ENCODE results near the gene PPL. TPM values are rescaled to one million over a fixed set of nuclear protein-coding genes. Genes with fewer than 3 reads are reported as not detected.
"Not testable (repeated sequence)": the region's sequence is repeated elsewhere in the genome, so short reads cannot be mapped to it uniquely, and the experiment has no call there.

The PPL gene
- polyA plus RNA-seq, 1 experiment, result 0.56 TPM

DNA sequence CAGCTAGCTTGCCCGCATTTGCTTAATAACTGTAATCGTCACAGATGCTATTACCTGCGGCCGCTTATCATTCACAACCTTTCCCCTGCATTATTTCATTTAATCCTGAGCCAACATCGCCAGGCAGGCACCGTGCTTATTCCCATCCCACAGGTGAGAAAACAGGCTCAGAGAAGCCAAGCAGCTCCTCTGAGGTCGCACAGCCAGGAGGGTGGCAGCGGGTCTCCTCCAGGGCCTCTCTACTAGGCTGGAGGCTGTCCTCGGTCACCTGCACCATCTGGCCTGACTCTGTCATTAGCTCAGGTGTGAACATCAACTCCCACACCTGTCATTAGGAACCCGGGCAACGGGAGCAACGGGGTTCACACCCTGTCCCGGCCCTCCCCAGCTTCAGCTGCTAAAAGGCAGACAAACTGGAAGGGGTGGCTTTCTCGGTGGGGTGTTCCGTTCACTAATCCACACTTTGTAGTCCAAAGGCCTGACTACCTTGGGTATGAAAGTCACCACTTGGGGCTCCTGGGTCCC, 3.0 kb downstream of the PPL start:
- Histone ChIP-seq H3K36me3 (ENCODE audit: control insufficient read depth, insufficient read depth, low read length) (no peaks in the 10 kb centered on the region), H3K27me3 (ENCODE audit: control insufficient read depth, insufficient read depth, low read length) (peaks cover 24% of the 10 kb centered on the region), H3K4me3 (ENCODE audit: low read depth, low read length) (no peak overlapping the region)
- POLR2A ChIA-PET, result no interaction called here
- TF ChIP-seq, protein P1, sequence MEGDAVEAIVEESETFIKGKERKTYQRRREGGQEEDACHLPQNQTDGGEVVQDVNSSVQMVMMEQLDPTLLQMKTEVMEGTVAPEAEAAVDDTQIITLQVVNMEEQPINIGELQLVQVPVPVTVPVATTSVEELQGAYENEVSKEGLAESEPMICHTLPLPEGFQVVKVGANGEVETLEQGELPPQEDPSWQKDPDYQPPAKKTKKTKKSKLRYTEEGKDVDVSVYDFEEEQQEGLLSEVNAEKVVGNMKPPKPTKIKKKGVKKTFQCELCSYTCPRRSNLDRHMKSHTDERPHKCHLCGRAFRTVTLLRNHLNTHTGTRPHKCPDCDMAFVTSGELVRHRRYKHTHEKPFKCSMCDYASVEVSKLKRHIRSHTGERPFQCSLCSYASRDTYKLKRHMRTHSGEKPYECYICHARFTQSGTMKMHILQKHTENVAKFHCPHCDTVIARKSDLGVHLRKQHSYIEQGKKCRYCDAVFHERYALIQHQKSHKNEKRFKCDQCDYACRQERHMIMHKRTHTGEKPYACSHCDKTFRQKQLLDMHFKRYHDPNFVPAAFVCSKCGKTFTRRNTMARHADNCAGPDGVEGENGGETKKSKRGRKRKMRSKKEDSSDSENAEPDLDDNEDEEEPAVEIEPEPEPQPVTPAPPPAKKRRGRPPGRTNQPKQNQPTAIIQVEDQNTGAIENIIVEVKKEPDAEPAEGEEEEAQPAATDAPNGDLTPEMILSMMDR (IDR thresholded peaks at IDR 0.05; ENCODE audit: insufficient read depth, low read depth, low read length), result no peak
- DNase-seq (ENCODE audit: low read depth), result no peak
- CTCF ChIA-PET, result no interaction called here

DNA sequence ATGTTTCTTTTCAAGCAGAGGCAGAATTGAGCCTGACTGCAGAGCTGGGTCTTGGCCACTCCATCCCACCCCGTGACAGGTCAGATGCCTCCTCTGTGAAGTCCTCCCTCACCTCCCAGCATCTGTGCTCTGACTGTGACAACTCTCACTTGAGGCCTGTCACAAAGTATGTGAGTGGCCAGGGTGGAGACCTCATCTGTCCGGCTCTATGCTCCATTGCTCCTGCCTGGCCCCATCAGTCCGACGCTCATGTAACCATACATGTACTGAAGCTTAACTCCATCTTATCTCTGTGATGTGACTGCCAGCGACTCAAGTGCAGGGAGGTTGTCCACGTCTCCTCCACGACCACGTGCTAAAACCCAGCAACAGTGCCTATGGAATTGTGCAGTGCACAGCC, 3.5 kb downstream of the PPL start:
- CTCF ChIA-PET, result no interaction called here

DNA sequence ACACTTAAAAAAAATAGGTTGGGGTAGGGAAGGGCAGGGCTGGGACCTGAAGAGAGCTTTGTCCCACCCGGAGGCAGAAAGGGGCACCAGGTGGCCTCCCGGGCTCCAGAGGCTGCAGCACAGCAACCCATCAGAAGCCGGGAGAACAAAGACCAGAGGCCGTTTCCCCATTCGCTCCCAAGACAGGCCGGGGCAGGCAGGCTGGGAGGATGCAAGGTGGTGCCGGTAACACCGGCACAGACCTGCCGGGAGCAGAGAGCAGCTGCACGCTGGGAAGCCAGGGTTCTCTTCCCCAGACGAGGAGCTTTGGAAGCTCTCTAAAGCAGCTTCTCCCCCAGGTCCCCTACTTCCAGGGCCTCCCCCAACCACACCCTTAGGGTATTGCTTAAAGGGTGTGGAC, 5.6 kb downstream of the PPL start:
- ChIA-PET POLR2A (no interaction called here), CTCF (interaction anchor here (0.6 kb wide), 1 partner anchor 148 kb away, joined by 3 read pairs; no protein-coding TSS in a partner anchor)
- H3K27me3 ChIP-seq (ENCODE audit: control insufficient read depth, insufficient read depth, low read length), result peaks cover 13% of the 10 kb centered on the region
- H3K36me3 ChIP-seq (ENCODE audit: control insufficient read depth, insufficient read depth, low read length), result no peaks in the 10 kb centered on the region
- TF ChIP-seq, protein P1 (IDR thresholded peaks at IDR 0.05; ENCODE audit: insufficient read depth, low read depth, low read length), result no peak
- no peak overlapping the region for H3K4me3 ChIP-seq (ENCODE audit: low read depth, low read length)
- no peak for DNase-seq (ENCODE audit: low read depth)

More for the DNA sequence above, 3.5 kb downstream of the PPL start:
- no peak for DNase-seq (ENCODE audit: low read depth)
- TF ChIP-seq, protein P1 (IDR thresholded peaks at IDR 0.05; ENCODE audit: insufficient read depth, low read depth, low read length), result no peak
- H3K27me3 ChIP-seq (ENCODE audit: control insufficient read depth, insufficient read depth, low read length), result peaks cover 24% of the 10 kb centered on the region
- no peak overlapping the region for H3K4me3 ChIP-seq (ENCODE audit: low read depth, low read length)
- no peaks in the 10 kb centered on the region for H3K36me3 ChIP-seq (ENCODE audit: control insufficient read depth, insufficient read depth, low read length)
- POLR2A ChIA-PET, result no interaction called here

DNA sequence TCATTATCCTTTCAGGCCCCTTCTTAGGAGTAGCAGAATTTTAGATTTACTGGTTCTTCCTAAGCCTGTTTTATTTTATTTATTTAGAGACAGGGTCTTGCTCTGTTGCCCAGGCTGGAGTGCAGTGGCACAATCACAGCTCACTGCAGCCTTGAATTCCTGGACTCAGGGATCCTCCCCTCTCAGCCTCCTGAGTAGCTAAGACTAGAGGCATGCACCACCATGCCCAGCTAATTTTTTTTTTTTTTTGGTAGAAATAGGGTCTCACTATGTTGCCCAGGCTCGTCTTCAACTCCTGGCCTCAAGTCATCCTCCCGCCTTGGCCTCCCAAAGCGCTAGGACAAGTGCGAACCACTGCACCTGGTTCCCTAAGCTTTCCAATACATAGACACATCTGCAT, 7.3 kb downstream of the PPL start:
- H3K36me3 ChIP-seq (ENCODE audit: control insufficient read depth, insufficient read depth, low read length); POLR2A ChIA-PET; H3K4me3 ChIP-seq (ENCODE audit: low read depth, low read length); CTCF ChIA-PET; DNase-seq (ENCODE audit: low read depth): not testable (repeated sequence)
- H3K27me3 ChIP-seq (ENCODE audit: control insufficient read depth, insufficient read depth, low read length), result peaks cover 13% of the 10 kb centered on the region

DNA sequence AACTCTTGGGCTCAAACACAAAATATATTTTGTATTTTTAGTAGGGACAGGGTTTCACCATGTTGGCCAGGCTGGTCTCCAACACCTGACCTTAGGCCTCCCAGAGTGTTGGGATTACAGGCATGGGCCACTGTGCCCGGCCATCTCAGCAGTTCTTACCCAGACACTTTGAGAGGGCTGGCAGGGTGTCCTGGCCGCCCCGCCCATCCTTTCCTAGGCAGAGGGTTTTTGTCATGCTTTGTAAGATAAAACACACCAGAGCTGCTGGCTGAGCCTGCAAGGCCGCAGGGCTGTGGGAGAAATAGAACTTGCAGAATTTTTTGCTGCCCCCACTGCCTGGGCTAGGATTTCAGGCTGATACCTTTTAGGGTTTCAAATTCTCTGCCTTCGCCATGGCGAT, 8.7 kb downstream of the PPL start:
- Histone ChIP-seq H3K36me3 (ENCODE audit: control insufficient read depth, insufficient read depth, low read length) (no peaks in the 10 kb centered on the region), H3K4me3 (ENCODE audit: low read depth, low read length) (no peak overlapping the region), H3K27me3 (ENCODE audit: control insufficient read depth, insufficient read depth, low read length) (peaks cover 12% of the 10 kb centered on the region)
- CTCF ChIA-PET, result no interaction called here
- POLR2A ChIA-PET, result no interaction called here
- TF ChIP-seq, protein P1 (IDR thresholded peaks at IDR 0.05; ENCODE audit: insufficient read depth, low read depth, low read length), result no peak
- DNase-seq (ENCODE audit: low read depth), result no peak

DNA sequence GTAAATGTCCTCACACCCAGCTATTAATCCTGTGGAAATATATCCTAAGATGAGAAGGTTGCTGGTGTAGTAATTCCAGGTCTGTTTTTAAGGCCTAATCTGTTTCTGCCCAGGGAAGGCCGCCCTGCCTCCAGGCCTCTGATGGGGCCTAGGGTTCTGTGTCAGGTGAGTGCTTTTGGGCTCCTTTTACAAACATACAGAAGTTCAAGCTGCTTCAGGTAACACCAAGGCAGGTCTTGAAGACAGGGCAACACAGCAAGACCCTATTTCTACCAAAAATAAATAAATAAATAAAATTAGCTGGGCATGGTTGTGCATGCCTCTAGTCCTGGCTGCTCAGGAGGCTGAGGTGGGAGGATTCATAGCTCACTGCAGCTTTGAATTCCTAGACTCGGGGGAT, 9.3 kb downstream of the PPL start:
- H3K27me3 ChIP-seq (ENCODE audit: control insufficient read depth, insufficient read depth, low read length), result peaks cover 12% of the 10 kb centered on the region
- CTCF ChIA-PET, result no interaction called here
- H3K36me3 ChIP-seq (ENCODE audit: control insufficient read depth, insufficient read depth, low read length), result no peaks in the 10 kb centered on the region
- no peak overlapping the region for H3K4me3 ChIP-seq (ENCODE audit: low read depth, low read length)
- POLR2A ChIA-PET, result no interaction called here
- TF ChIP-seq, protein P1 (IDR thresholded peaks at IDR 0.05; ENCODE audit: insufficient read depth, low read depth, low read length), result no peak
- no peak for DNase-seq (ENCODE audit: low read depth)

All from BJ (cell line).